Esophagus squamous epithelium (tissue), 4 donors: Measurements from ENCODE around the gene ADAMTS13.

Experiments used
- POLR2A ChIP-seq, 4 donors: fragments of 450-650 bp; IDR thresholded peaks; one replicate each; pipeline ENCODE4 v1.6.1; 2017; ENCODE audit warnings: antibody characterized with exemption in 4 of 4, mild to moderate bottlenecking in 4 of 4, moderate library complexity in 3 of 4
- TF ChIP-seq, protein P1 (sequence below), 6 experiments: fragments of 450-650 bp in 4 of 6; fragments of 200-600 bp in 2 of 6; sonication (generic) in 2 of 6; IDR thresholded peaks; one replicate each; pipeline ENCODE4 v1.5.1; 2016 to 2019; ENCODE audit warnings: antibody characterized with exemption in 6 of 6, mild to moderate bottlenecking in 4 of 6, moderate library complexity in 4 of 6

DNA sequence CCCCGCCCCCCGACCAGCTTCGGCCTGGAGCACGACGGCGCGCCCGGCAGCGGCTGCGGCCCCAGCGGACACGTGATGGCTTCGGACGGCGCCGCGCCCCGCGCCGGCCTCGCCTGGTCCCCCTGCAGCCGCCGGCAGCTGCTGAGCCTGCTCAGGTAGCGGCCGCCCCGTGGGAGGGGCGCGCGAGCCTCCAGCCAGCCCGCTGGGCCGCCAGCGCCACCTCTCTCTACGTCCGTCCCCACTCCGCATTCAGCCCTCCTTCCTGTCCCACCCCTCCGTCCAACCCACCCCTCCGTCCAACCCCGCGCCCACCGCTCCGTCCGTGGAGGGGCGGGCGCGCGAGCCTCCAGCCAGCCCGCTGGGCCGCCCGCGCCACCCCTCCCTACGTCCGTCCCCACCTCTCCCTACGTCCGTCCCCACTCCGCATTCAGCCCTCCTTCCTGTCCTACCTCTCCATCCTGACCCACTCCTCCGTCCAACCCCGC is 6.5 kb downstream of the ADAMTS13 start:
- TF ChIP-seq, protein P1, sequence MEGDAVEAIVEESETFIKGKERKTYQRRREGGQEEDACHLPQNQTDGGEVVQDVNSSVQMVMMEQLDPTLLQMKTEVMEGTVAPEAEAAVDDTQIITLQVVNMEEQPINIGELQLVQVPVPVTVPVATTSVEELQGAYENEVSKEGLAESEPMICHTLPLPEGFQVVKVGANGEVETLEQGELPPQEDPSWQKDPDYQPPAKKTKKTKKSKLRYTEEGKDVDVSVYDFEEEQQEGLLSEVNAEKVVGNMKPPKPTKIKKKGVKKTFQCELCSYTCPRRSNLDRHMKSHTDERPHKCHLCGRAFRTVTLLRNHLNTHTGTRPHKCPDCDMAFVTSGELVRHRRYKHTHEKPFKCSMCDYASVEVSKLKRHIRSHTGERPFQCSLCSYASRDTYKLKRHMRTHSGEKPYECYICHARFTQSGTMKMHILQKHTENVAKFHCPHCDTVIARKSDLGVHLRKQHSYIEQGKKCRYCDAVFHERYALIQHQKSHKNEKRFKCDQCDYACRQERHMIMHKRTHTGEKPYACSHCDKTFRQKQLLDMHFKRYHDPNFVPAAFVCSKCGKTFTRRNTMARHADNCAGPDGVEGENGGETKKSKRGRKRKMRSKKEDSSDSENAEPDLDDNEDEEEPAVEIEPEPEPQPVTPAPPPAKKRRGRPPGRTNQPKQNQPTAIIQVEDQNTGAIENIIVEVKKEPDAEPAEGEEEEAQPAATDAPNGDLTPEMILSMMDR (IDR thresholded peaks at IDR 0.05): no peak
- TF ChIP-seq POLR2A (IDR thresholded peaks at IDR 0.05): no peak
